GM18519 (cell line): ENCODE results near the gene HDDC3.

Source experiments
- ATAC-seq: cut with Tn5 transposase; IDR thresholded peaks from one replicate; pipeline ENCODE4 v1.9.1; 2021; ENCODE audit warnings: mild to moderate bottlenecking, moderate library complexity; ENCODE audit not compliant: unreplicated experiment, low FRiP score

The HDDC3 gene

GRCh38 chr15:90881181-90881977 is 51.0 kb downstream of the HDDC3 start:
- ATAC-seq, result no peak

- ATAC-seq, result no peak
Observed at GRCh38 chr15:90880381-90881145, 51.8 kb downstream of the HDDC3 start.
